Caco-2 (cell line): ENCODE data around the gene RALGAPB. TPM values are rescaled to one million over a fixed set of nuclear protein-coding genes. Genes with fewer than 3 reads are reported as not detected.

ENCODE experiments used
- BruUV-seq: library from RNA; stranded (reverse); fragments of 400-500 nt; replicated peaks from 2 replicates; lab custom pipeline; 2021; lab: Mats Ljungman, UMichigan
- CTCF ChIA-PET: fragments of 300-600 bp; sonication (Branson Sonifier 250); formaldehyde crosslinking; loops from one replicate; lab custom pipeline; 2022; ENCODE audit warnings: antibody characterized with exemption; lab: Charles Lee
- POLR2A ChIA-PET: fragments of 300-600 bp; sonication (Branson Sonifier 250); formaldehyde crosslinking; loops from one replicate; lab custom pipeline; 2022; ENCODE audit warnings: antibody characterized with exemption; lab: Charles Lee
- DNase-seq, 2 experiments: peaks; one replicate each; pipeline versions ENCODE4 v3.0.0 to v3.0.0-alpha.2; 2020 to 2022
- H3K27me3 ChIP-seq: replicated peaks from 2 replicates; pipeline ENCODE4 v1.6.0; 2011; ENCODE audit warnings: low read length; ENCODE audit not compliant: control insufficient read depth, insufficient read depth
- H3K36me3 ChIP-seq: 2 replicates; pipeline ENCODE4 v1.5.1; 2011; ENCODE audit warnings: low read length; ENCODE audit not compliant: control insufficient read depth, insufficient read depth
- H3K4me1 ChIP-seq: fragments of 250-450 bp; sonication (Bioruptor Pico); 2 replicates; pipeline ENCODE4 v1.5.1; 2020; ENCODE audit warnings: mild to moderate bottlenecking
- H3K4me3 ChIP-seq: 2 replicates; pipeline ENCODE4 v1.5.1; 2011; ENCODE audit warnings: low read depth, mild to moderate bottlenecking, control low read depth, low read length
- H3K9me3 ChIP-seq: fragments of 250-450 bp; sonication (Bioruptor Pico); 2 replicates; pipeline ENCODE4 v1.5.1; 2020; ENCODE audit warnings: mild to moderate bottlenecking, moderate library complexity
- H3K27ac Mint-ChIP-seq: one replicate; pipeline ENCODE4 v1.8.0; 2022; ENCODE audit warnings: mixed read lengths; ENCODE audit not compliant: unreplicated experiment
- H3K27me3 Mint-ChIP-seq: one replicate; pipeline ENCODE4 v1.8.0; 2022; ENCODE audit warnings: mixed read lengths; ENCODE audit not compliant: insufficient read depth, unreplicated experiment
- H3K36me3 Mint-ChIP-seq: one replicate; pipeline ENCODE4 v1.8.0; 2022; ENCODE audit warnings: mild to moderate bottlenecking, mixed read lengths; ENCODE audit not compliant: insufficient read depth, unreplicated experiment
- H3K4me1 Mint-ChIP-seq: one replicate; pipeline ENCODE4 v1.8.0; 2022; ENCODE audit warnings: low read depth, mixed read lengths; ENCODE audit not compliant: unreplicated experiment
- H3K4me3 Mint-ChIP-seq: one replicate; pipeline ENCODE4 v1.8.0; 2022; ENCODE audit warnings: mild to moderate bottlenecking, moderate library complexity, mixed read lengths; ENCODE audit not compliant: unreplicated experiment
- H3K9me3 Mint-ChIP-seq: one replicate; pipeline ENCODE4 v1.8.0; 2022; ENCODE audit warnings: mixed read lengths; ENCODE audit not compliant: unreplicated experiment
- intact Hi-C: fragments of 100-400 bp; cut with micrococcal nuclease; formaldehyde crosslinking; loops from one replicate; pipeline ENCODE4 v1.10.0; 2022; ENCODE audit not compliant: unreplicated experiment
- total RNA-seq: library from RNA; stranded (reverse); gene quantifications from 2 replicates; pipeline ENCODE4 v1.2.3, GENCODE V29; 2022
- TF ChIP-seq, protein P1 (sequence below), 2 experiments: fragments of 200-600 bp in 1 of 2; IDR thresholded peaks; 1 replicate in 1 of 2; 2 replicates in 1 of 2; pipeline versions ENCODE4 v1.5.1 to v1.8.0; 2011 to 2022; ENCODE audit warnings: antibody characterized with exemption in 1 of 2, control low read depth in 1 of 2, inconsistent platforms in 1 of 2, low read depth in 1 of 2, low read length in 1 of 2, mild to moderate bottlenecking in 1 of 2, moderate library complexity in 1 of 2; ENCODE audit not compliant: insufficient read depth in 1 of 2, severe bottlenecking in 1 of 2, unreplicated experiment in 1 of 2

The RALGAPB gene
- total RNA-seq, 1 experiment from 2014 or later: 69.1 TPM

GRCh38 chr20:38586181-38586525, 113.5 kb downstream of the RALGAPB start:
- Histone ChIP-seq H3K36me3 (no peaks in the 10 kb centered on the region), H3K4me1 (no peaks in the 10 kb centered on the region), H3K9me3 (no peaks in the 10 kb centered on the region), H3K27me3 (peaks cover 1% of the 10 kb centered on the region; the same call in 1 of the 2 replicates), H3K4me3 (no peak overlapping the region)
- Mint-ChIP-seq H3K4me3 (no peak overlapping the region), H3K36me3 (no peaks in the 10 kb centered on the region), H3K27ac (no peak overlapping the region), H3K4me1 (no peaks in the 10 kb centered on the region), H3K9me3 (no peaks in the 10 kb centered on the region), H3K27me3 (no peaks in the 10 kb centered on the region)
- no TSS peak for BruUV-seq
- no peak for DNase-seq
- TF ChIP-seq, protein P1, sequence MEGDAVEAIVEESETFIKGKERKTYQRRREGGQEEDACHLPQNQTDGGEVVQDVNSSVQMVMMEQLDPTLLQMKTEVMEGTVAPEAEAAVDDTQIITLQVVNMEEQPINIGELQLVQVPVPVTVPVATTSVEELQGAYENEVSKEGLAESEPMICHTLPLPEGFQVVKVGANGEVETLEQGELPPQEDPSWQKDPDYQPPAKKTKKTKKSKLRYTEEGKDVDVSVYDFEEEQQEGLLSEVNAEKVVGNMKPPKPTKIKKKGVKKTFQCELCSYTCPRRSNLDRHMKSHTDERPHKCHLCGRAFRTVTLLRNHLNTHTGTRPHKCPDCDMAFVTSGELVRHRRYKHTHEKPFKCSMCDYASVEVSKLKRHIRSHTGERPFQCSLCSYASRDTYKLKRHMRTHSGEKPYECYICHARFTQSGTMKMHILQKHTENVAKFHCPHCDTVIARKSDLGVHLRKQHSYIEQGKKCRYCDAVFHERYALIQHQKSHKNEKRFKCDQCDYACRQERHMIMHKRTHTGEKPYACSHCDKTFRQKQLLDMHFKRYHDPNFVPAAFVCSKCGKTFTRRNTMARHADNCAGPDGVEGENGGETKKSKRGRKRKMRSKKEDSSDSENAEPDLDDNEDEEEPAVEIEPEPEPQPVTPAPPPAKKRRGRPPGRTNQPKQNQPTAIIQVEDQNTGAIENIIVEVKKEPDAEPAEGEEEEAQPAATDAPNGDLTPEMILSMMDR (IDR thresholded peaks at IDR 0.05; ENCODE audit: insufficient read depth in 1 of 2, low read depth in 1 of 2, low read length in 1 of 2, severe bottlenecking in 1 of 2, unreplicated experiment in 1 of 2): no peak
- ChIA-PET POLR2A (no interaction called here), CTCF (no interaction called here)
- intact Hi-C loops: no loop called here

DNA sequence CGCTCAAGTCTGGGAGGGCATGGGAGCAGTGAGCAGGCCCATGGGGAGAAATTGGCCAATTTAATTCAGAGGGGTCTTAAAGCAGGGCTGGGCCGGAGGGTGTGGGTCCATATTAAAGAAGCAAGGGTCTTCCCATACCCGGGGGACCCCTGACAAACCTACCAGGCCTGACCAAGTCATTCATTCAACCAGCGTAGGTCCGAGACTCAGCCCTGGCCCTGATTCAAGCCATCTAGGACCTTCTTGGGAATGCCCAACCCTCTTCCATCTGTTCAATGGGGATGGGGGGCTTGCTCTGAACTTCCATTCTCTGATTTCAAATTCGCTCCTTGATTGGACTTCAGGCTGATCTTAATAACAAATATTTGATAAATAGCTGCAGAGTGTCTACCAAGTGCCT, 115.7 kb downstream of the RALGAPB start:
- intact Hi-C loops: no loop called here
- Mint-ChIP-seq H3K4me1 (no peaks in the 10 kb centered on the region), H3K27ac (no peak overlapping the region), H3K9me3 (no peaks in the 10 kb centered on the region), H3K36me3 (no peaks in the 10 kb centered on the region), H3K27me3 (no peaks in the 10 kb centered on the region), H3K4me3 (no peak overlapping the region)
- H3K27me3 ChIP-seq: peaks cover 1% of the 10 kb centered on the region; the same call in 1 of the 2 replicates
- no TSS peak for BruUV-seq
- H3K36me3 ChIP-seq: no peaks in the 10 kb centered on the region
- DNase-seq: no peak
- TF ChIP-seq, protein P1 (IDR thresholded peaks at IDR 0.05; ENCODE audit: insufficient read depth in 1 of 2, low read depth in 1 of 2, low read length in 1 of 2, severe bottlenecking in 1 of 2, unreplicated experiment in 1 of 2): no peak
- no peak overlapping the region for H3K4me3 ChIP-seq
- ChIA-PET CTCF (no interaction called here), POLR2A (no interaction called here)
- H3K9me3 ChIP-seq: no peaks in the 10 kb centered on the region
- peaks cover 11% of the 10 kb centered on the region for H3K4me1 ChIP-seq

- no peaks in the 10 kb centered on the region for H3K4me1 Mint-ChIP-seq
- no peak for DNase-seq
- intact Hi-C loops: no loop called here
- H3K27me3 Mint-ChIP-seq: no peaks in the 10 kb centered on the region
- H3K4me3 ChIP-seq: no peak overlapping the region
- BruUV-seq: no TSS peak
- H3K36me3 Mint-ChIP-seq: no peaks in the 10 kb centered on the region
- H3K4me3 Mint-ChIP-seq: no peak overlapping the region
- no peaks in the 10 kb centered on the region; the same call in 1 of the 2 replicates for H3K27me3 ChIP-seq
- ChIA-PET POLR2A (no interaction called here), CTCF (no interaction called here)
- H3K36me3 ChIP-seq: no peaks in the 10 kb centered on the region
- H3K9me3 Mint-ChIP-seq: no peaks in the 10 kb centered on the region
- no peaks in the 10 kb centered on the region for H3K9me3 ChIP-seq
- peaks cover 11% of the 10 kb centered on the region for H3K4me1 ChIP-seq
- TF ChIP-seq, protein P1 (IDR thresholded peaks at IDR 0.05; ENCODE audit: insufficient read depth in 1 of 2, low read depth in 1 of 2, low read length in 1 of 2, severe bottlenecking in 1 of 2, unreplicated experiment in 1 of 2): no peak
- no peak overlapping the region for H3K27ac Mint-ChIP-seq
Measured at GRCh38 chr20:38589351-38589750, 116.7 kb downstream of the RALGAPB start.
